GM19238 (cell line): Measurements from ENCODE around the gene ERVFRD-1.
"Not testable (repeated sequence)": the region's sequence is repeated elsewhere in the genome, so short reads cannot be mapped to it uniquely, and the experiment has no call there.

Source experiments
- DNase-seq: peaks from one replicate; pipeline ENCODE4 v3.0.0; 2011; ENCODE audit warnings: low spot score; ENCODE audit not compliant: insufficient read length

ERVFRD-1 gene

GRCh38 chr6:11089695-11090094 is 21.8 kb downstream of the ERVFRD-1 start:
- DNase-seq = no peak

- not testable (repeated sequence) for DNase-seq
Observed at GRCh38 chr6:11087141-11087812, 24.2 kb downstream of the ERVFRD-1 start.

DNA sequence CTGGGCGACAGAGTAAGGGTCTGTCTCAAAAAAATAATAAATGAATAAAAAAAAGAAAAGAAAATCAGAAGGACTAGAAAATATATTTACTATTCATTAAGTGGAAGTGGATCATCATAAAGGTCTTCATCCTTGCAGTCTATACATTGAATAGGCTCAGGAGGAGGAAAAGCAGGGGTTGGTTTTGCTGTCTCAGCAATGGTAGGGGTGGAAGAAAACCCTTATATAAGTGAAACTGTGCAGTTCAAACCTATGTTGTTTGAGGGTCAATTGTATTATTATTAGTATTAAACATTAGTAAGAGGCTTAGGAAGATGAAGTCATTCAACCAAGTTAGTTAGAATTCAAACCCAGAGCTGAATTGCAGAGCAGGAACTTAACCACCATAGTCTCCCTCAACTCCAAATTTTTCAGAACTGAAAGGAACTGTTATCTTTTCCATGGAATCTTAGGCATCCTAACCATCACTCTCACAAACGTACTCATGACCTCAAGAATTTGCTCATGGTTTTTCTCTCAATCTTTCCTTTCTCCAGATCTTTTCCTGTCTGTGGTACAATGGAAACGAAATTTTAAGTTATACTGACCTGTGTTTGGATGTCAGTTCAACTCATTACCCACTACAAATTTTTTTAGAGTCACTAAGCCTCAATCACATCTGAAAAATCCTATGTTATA is 25.6 kb downstream of the ERVFRD-1 start:
- no peak for DNase-seq

DNA sequence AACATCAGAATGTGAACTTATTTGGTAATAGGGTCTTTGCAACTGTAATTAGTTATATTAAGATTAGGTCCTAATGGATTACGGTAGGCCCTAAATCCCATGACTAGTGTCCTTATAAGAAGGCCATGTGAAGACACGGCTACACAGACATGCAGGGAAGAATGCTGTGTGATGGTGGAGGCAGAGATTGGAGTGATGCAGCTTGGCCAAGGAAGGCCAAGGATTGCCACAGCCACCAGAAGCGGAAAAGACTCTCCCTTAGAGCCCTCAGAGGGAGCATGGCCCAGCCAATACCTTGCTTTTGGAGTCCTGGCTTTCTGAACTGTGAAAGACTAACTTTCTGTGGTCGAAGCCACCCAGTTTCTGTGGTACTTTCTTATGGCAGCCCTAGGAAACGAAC is 27.6 kb downstream of the ERVFRD-1 start:
- DNase-seq = no peak

DNA sequence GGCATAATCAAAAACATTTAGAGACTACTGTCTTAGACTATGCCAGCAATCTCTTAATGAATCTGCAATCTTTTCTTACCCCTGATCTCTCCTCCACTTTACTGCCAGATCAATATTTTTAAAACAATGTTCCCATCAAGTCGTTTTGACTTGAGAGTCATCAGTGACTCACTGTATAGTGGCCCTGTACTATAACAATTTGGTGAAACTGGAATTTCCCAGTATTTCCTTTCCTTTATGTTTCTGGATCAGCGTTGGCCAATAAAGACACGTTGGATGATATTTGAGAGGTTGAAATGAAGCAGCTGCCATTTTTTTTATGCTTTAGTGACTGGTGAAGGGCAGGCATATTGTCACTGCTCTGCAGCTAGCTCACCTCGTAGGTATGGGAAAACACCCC is 28.0 kb downstream of the ERVFRD-1 start:
- DNase-seq = no peak

GRCh38 chr6:11080296-11080695 is 31.2 kb downstream of the ERVFRD-1 start:
- no peak for DNase-seq

GRCh38 chr6:11078266-11078665 is 33.3 kb downstream of the ERVFRD-1 start:
- no peak for DNase-seq

- DNase-seq = no peak
Observed at GRCh38 chr6:11076540-11076939, 35.0 kb downstream of the ERVFRD-1 start.

DNA sequence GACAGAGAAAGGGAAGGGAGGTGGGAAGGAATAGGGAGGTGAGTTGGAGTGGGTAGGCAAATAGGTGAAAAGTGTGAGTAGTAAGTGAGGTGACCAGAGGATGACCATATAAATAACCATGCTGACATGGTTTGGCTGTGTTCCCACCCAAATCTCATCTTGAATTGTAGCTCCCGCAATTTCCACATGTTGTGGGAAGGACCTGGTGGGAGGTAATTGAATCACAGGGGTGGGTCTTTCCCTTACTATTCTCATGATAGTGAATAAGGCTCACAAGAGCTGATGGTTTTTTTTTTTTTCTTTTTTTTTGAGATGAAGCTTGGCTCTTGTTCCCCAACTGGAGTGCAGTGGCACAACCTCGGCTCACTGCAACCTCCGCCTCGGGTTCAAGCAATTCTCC is 39.4 kb downstream of the ERVFRD-1 start:
- DNase-seq = no peak

DNA sequence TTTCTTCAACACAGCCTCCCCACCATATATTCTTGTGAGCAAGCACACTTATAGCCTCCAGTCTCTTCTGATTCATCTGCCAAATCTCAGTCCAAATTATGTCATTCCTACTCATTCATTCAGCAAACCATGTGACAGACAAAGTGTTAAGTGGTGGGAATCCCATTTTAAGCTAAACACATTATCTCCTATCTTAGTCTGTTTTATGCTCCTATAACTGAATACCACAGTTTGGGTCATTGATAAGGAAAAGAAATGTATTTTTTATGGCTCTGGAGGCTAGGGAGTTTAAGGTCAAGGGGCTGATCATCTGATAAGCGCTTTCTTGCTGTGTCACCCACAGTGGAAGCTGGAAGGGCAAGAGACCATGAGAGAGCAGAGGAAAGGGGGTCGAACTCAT is 41.8 kb downstream of the ERVFRD-1 start:
- DNase-seq = no peak

GRCh38 chr6:11067348-11067747 is 44.2 kb downstream of the ERVFRD-1 start:
- DNase-seq = no peak

- no peak for DNase-seq
Observed at GRCh38 chr6:11066505-11067347, 44.8 kb downstream of the ERVFRD-1 start.

GRCh38 chr6:11065436-11066202 is 45.9 kb downstream of the ERVFRD-1 start:
- DNase-seq = no peak

DNA sequence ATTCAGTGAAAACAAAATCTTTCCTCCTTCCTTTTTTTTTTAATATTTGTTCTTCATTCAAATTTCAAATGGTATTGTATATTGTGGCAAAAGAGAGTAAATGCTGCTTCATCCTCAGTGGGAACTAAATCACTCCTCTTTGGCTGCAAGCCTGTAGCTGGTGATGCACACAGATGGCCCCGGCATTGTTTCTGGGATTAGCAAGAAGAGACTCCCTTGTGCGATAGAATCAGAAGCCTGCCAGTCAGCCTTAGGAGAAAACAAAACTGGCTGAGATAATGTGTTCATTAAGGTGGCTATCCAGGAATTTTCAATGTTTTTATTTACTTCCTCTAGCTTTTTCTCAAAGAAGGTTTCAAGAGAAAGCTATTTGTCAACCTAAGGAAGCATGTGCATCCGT is 46.7 kb downstream of the ERVFRD-1 start:
- DNase-seq = no peak

DNA sequence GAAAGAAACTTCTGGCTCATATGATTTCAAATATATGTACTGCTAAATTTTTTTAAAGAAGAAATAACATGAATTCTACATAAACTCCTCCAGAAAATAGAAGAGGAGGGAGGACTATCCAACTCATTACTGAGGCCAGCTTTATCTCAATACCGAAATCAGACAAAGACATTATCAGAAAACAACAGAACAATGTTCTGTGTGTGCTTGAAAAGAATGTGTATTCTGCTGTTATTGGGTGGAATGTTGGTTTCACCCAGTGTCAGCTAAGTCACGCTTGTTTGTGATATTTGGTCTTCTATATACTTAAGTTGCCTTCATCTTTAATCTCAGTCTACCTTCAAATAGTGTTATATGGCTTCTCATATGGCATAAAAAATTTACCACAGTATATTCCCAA is 48.8 kb downstream of the ERVFRD-1 start:
- DNase-seq = no peak

DNA sequence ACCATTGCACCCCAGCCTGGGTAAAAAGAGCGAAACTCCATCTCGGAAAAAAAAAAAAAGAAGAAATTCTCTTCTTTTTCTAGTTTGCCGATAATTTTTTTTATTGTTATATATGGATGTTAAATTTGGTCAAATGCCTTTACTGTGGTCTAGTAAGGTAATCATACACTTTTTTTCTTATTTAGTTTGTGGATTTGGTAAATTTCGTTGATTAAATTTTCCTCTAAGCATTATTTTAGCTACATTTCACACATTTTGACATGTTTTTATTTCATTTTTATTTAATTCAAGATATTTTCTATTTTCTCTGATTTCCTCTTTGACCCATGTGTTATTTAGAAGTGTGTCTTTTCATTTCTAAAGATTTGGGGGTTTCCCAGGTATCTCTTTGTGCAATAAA is 49.4 kb downstream of the ERVFRD-1 start:
- DNase-seq = no peak

GRCh38 chr6:11058406-11058805 is 53.1 kb downstream of the ERVFRD-1 start:
- no peak for DNase-seq

- DNase-seq = no peak
Observed at GRCh38 chr6:11056871-11057270, 54.7 kb downstream of the ERVFRD-1 start.

DNA sequence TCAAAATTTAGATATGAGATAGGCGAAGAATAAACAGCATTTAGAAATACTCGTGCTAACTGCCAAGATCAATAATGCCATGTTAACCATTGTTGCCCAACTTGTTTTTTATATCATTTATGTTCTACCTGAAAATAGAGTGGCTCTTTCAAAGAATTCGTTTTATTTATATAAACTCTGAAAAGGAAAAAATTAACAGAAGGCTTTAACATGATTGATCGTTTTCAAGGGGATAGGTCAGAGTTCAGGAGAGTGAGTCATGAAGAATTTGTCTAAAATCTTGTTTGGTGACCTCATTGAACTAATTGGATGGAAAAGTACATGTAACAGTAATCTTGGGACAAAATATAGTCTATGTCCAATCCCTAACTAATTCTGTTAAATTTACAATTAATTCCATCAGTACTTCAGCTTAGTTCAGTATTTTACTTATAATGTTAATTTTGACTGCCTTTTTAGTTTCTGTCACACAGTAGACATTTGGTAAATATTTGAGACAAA is 56.3 kb downstream of the ERVFRD-1 start:
- no peak for DNase-seq

DNA sequence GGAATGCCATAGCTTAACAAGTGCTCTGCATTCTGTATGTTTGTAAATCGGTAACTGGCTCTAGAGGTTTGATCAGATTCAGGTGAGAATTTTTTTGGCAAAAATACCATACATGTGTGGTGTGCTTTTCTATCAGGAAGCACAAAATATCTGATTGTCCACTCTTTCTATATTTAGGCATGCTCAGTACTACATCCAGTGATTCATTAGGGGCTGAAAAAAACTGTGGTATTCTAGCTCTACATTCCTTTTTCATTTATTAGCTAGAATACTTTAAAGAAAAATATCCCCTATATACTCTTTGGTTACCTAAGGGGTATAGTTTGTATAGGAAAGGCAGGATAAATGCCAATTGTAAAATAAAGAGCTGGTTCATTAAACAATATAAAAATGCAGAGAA is 56.8 kb downstream of the ERVFRD-1 start:
- DNase-seq = no peak

GRCh38 chr6:11053307-11053706 is 58.2 kb downstream of the ERVFRD-1 start:
- DNase-seq = no peak
